Panc1 (cell line): ENCODE measurements around the gene NOL9. TPM values are rescaled to one million over a fixed set of nuclear protein-coding genes. Genes with fewer than 3 reads are reported as not detected.

Source experiments
- ATAC-seq: fragments of 200-7000 bp; cut with Tn5 transposase; 2 replicates; pipeline ENCODE4 v1.9.1; 2020; ENCODE audit warnings: mild to moderate bottlenecking, moderate library complexity
- BruUV-seq: library from RNA; stranded (reverse); fragments of 400-500 nt; replicated peaks from 2 replicates; lab custom pipeline; 2021; lab: Mats Ljungman, UMichigan
- CTCF ChIA-PET: fragments of 300-600 bp; sonication (Branson Sonifier 250); formaldehyde crosslinking; loops from one replicate; lab custom pipeline; 2022; ENCODE audit warnings: antibody characterized with exemption; lab: Charles Lee
- POLR2A ChIA-PET: fragments of 300-600 bp; sonication (Branson Sonifier 250); formaldehyde crosslinking; loops from one replicate; lab custom pipeline; 2022; ENCODE audit warnings: antibody characterized with exemption; lab: Charles Lee
- DNase-seq: peaks from one replicate; pipeline ENCODE4 v3.0.0-alpha.2; 2010; ENCODE audit warnings: low read depth, low spot score
- H3K27ac ChIP-seq: 2 replicates; pipeline ENCODE4 v1.5.1; 2011; ENCODE audit warnings: mild to moderate bottlenecking, low read length, inconsistent platforms
- H3K27me3 ChIP-seq: fragments of 200-500 bp; sonication (Bioruptor generic); 2 replicates; pipeline ENCODE4 v1.6.0; 2014; ENCODE audit warnings: low read length, inconsistent platforms; ENCODE audit not compliant: control insufficient read depth, insufficient read depth
- H3K36me3 ChIP-seq: fragments of 200-500 bp; sonication (Bioruptor generic); 2 replicates; pipeline ENCODE4 v1.5.1; 2014; ENCODE audit warnings: inconsistent platforms, mild to moderate bottlenecking, low read length, moderate library complexity; ENCODE audit not compliant: control insufficient read depth, insufficient read depth
- H3K4me1 ChIP-seq: 2 replicates; pipeline ENCODE4 v1.5.1; 2011; ENCODE audit warnings: inconsistent platforms, mild to moderate bottlenecking, low read length, moderate library complexity; ENCODE audit not compliant: control insufficient read depth, insufficient read depth
- H3K4me3 ChIP-seq, 2 experiments: 2 replicates each; pipeline ENCODE4 v1.5.1; 2011 to 2012; ENCODE audit warnings: low read depth in 2 of 2, low read length in 2 of 2, mild to moderate bottlenecking in 2 of 2, inconsistent platforms in 1 of 2, moderate library complexity in 1 of 2
- H3K9me3 ChIP-seq: fragments of 200-500 bp; sonication (Bioruptor generic); 2 replicates; pipeline ENCODE4 v1.5.1; 2014; ENCODE audit warnings: low read depth, mild to moderate bottlenecking, inconsistent platforms, low read length, moderate library complexity; ENCODE audit not compliant: control insufficient read depth, insufficient read depth
- CTCF ChIP-seq: fragments of 450-650 bp; IDR thresholded peaks from 2 replicates; pipeline ENCODE4 v1.5.1; 2017; ENCODE audit warnings: mild to moderate bottlenecking
- POLR2AphosphoS5 ChIP-seq: IDR thresholded peaks from 2 replicates; pipeline ENCODE4 v1.6.1; 2012; ENCODE audit warnings: mild to moderate bottlenecking, low read depth, low read length, moderate library complexity
- REST ChIP-seq, 2 experiments: IDR thresholded peaks; 2 replicates each; pipeline ENCODE4 v1.6.1; 2011 to 2012; ENCODE audit warnings: low read depth in 2 of 2, control low read depth in 1 of 2, low read length in 1 of 2, mild to moderate bottlenecking in 1 of 2, moderate library complexity in 1 of 2; ENCODE audit not compliant: insufficient read depth in 1 of 2
- SIN3A ChIP-seq: IDR thresholded peaks from 2 replicates; pipeline ENCODE4 v1.6.1; 2012; ENCODE audit warnings: low read depth, mild to moderate bottlenecking, low read length, moderate library complexity, borderline replicate concordance; ENCODE audit not compliant: insufficient read depth
- TCF7L2 ChIP-seq: IDR thresholded peaks from 2 replicates; pipeline ENCODE4 v1.6.1; 2011; ENCODE audit warnings: mild to moderate bottlenecking, low read depth, low read length, inconsistent platforms
- in situ Hi-C: cut with HindIII; loops from 2 replicates; pipeline ENCODE4 v1.10.0; 2016; ENCODE audit warnings: low sequenced_read_pairs, low pct_unique_long_range_greater_than_20kb
- intact Hi-C: fragments of 100-400 bp; cut with micrococcal nuclease; formaldehyde crosslinking; loops from one replicate; pipeline ENCODE4 v1.10.0; 2022; ENCODE audit not compliant: unreplicated experiment
- total RNA-seq: library from RNA; stranded (reverse); gene quantifications from one replicate; pipeline ENCODE4 v1.2.1, GENCODE V29; 2021; ENCODE audit not compliant: unreplicated experiment

The NOL9 gene
- total RNA-seq, 1 experiment from 2014 or later, result 46.4 TPM

- H3K4me1 ChIP-seq, result no peaks in the 10 kb centered on the region
- H3K9me3 ChIP-seq, result no peaks in the 10 kb centered on the region
- DNase-seq (no peak), ATAC-seq (peak; percentile 8; the same call in 1 of the 2 replicates)
- H3K27me3 ChIP-seq, result no peaks in the 10 kb centered on the region
- intact Hi-C loops, result no loop called here
- ChIA-PET POLR2A (no interaction called here), CTCF (no interaction called here)
- no peak for TF ChIP-seq REST (IDR thresholded peaks at IDR 0.05; ENCODE audit: insufficient read depth in 1 of 2, low read depth in 2 of 2, low read length in 1 of 2)
- TF ChIP-seq TCF7L2, result no peak
- no peak for TF ChIP-seq CTCF
- TF ChIP-seq POLR2AphosphoS5, result no peak
- no peak for TF ChIP-seq SIN3A
- in situ Hi-C loops, result no loop called here
- H3K4me3 ChIP-seq, result no peak overlapping the region
- no TSS peak for BruUV-seq
- H3K27ac ChIP-seq, result no peak overlapping the region
- H3K36me3 ChIP-seq, result no peaks in the 10 kb centered on the region
These were observed 45.5 kb downstream of the NOL9 start for GRCh38 chr1:6508816-6509189.

GRCh38 chr1:6508154-6508815 lies 46.0 kb downstream of the NOL9 start:
- CTCF ChIA-PET, result no interaction called here
- no peaks in the 10 kb centered on the region for H3K9me3 ChIP-seq
- TF ChIP-seq TCF7L2 (no peak), POLR2AphosphoS5 (no peak), SIN3A (no peak), REST (IDR thresholded peaks at IDR 0.05; ENCODE audit: insufficient read depth in 1 of 2, low read depth in 2 of 2, low read length in 1 of 2) (no peak)
- no peak overlapping the region for H3K4me3 ChIP-seq
- H3K4me1 ChIP-seq, result no peaks in the 10 kb centered on the region
- DNase-seq (no peak), ATAC-seq (peak; percentile 40; the same call in 1 of the 2 replicates)
- H3K36me3 ChIP-seq, result no peaks in the 10 kb centered on the region
- BruUV-seq, result no TSS peak
- intact Hi-C loops (no loop called here), in situ Hi-C loops (no loop called here)
- no peaks in the 10 kb centered on the region for H3K27me3 ChIP-seq
- POLR2A ChIA-PET, result no interaction called here
- H3K27ac ChIP-seq, result no peak overlapping the region
